Ishikawa (cell line): ENCODE results near the gene PTPN6.

Source experiments
- CEBPB ChIP-seq: IDR thresholded peaks from 2 replicates; pipeline ENCODE4 v1.6.1; 2012
- EP300 ChIP-seq: IDR thresholded peaks from 2 replicates; pipeline ENCODE4 v1.6.1; 2012; ENCODE audit warnings: borderline replicate concordance
- FOXM1 ChIP-seq: IDR thresholded peaks from 2 replicates; pipeline ENCODE4 v1.6.1; 2012; ENCODE audit warnings: low read depth, borderline replicate concordance
- NFIC ChIP-seq: IDR thresholded peaks from 2 replicates; pipeline ENCODE4 v1.6.1; 2012
- TAF1 ChIP-seq: IDR thresholded peaks from 2 replicates; pipeline ENCODE4 v1.6.1; 2012; ENCODE audit warnings: low read depth, mild to moderate bottlenecking
- TCF12 ChIP-seq: IDR thresholded peaks from 2 replicates; pipeline ENCODE4 v1.6.1; 2012; ENCODE audit warnings: low read depth
- YY1 ChIP-seq: IDR thresholded peaks from 2 replicates; pipeline ENCODE4 v1.6.1; 2012; ENCODE audit warnings: low read depth
- TF ChIP-seq, protein P1 (sequence below): IDR thresholded peaks from 2 replicates; pipeline ENCODE4 v1.6.1; 2012; ENCODE audit warnings: low read depth, mild to moderate bottlenecking

DNA sequence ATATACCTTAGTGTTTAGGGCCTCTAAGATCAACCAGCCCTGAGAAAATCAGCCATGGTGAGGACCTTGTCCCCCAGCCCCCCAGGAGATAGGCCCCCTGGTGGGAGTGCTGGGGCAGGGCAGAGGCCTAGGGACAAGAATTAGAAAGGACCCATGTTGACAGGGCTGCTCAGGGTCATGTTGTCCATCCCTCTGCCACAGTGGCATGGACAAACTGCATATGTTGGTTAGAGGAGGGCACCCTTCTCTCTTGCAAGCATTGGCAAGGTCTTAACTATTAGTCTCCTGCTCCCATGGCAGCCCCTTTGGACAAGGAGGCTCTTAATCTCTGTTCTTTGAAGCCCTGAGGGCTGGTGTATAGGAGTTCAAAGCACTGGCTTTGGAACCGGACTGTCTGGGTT is 755 bp upstream of the PTPN6 start:
- TF ChIP-seq NFIC (no peak), EP300 (no peak), TCF12 (no peak), TAF1 (no peak), FOXM1 (no peak), YY1 (no peak), CEBPB (no peak)
- TF ChIP-seq, protein P1, sequence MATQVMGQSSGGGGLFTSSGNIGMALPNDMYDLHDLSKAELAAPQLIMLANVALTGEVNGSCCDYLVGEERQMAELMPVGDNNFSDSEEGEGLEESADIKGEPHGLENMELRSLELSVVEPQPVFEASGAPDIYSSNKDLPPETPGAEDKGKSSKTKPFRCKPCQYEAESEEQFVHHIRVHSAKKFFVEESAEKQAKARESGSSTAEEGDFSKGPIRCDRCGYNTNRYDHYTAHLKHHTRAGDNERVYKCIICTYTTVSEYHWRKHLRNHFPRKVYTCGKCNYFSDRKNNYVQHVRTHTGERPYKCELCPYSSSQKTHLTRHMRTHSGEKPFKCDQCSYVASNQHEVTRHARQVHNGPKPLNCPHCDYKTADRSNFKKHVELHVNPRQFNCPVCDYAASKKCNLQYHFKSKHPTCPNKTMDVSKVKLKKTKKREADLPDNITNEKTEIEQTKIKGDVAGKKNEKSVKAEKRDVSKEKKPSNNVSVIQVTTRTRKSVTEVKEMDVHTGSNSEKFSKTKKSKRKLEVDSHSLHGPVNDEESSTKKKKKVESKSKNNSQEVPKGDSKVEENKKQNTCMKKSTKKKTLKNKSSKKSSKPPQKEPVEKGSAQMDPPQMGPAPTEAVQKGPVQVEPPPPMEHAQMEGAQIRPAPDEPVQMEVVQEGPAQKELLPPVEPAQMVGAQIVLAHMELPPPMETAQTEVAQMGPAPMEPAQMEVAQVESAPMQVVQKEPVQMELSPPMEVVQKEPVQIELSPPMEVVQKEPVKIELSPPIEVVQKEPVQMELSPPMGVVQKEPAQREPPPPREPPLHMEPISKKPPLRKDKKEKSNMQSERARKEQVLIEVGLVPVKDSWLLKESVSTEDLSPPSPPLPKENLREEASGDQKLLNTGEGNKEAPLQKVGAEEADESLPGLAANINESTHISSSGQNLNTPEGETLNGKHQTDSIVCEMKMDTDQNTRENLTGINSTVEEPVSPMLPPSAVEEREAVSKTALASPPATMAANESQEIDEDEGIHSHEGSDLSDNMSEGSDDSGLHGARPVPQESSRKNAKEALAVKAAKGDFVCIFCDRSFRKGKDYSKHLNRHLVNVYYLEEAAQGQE = no peak
